ENCODE measurements around the gene EPC1. TPM values are rescaled to one million over a fixed set of nuclear protein-coding genes. Genes with fewer than 3 reads are reported as not detected.
"Not testable (repeated sequence)": the region's sequence is repeated elsewhere in the genome, so short reads cannot be mapped to it uniquely, and the experiment has no call there.

Gene EPC1
- 26.7 and 56.9 TPM in 2 replicates for total RNA-seq (ENCODE audit: low replicate concordance)

DNA sequence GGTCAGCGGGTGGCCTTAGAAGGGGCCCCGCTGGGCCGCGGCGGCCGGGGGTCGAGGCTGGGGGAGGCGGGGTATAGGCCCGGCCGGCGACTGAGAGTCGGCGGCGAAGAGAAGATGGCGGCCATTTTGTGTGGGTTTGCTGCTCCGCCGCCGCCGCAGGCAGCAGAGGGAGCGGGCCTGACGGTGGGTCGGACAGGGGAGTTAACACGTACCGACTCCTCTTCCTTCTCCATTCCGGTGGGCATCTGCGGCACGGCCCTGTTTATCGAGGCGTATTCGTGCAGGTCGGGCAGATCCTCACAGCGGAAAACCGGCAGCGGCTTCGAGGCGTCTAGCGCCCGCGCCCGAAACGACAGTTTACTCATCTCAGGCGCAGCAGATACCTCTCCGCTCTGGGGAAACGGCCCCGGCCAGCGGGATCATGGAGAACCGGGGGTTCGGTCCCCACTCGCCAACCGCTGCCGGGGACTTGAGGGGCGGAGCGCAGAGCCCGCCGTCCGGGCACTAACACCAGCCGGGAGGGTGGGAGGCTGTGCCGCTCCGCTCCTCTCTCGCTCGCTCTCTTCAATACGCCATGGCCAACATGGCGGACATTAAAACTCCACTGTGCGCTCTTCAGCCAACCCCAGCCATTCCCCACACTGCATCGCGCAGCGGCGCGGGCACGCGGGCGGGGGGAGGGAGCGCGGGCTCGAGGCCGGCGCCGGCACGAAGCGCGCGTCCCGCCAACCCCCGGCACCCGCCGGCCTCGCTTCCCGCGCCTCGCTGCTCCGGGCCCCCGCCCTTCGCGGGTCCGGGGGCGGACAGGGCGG lies at the start of gene EPC1:
Gene EPC1 (minus strand): TSS at position 608 of the 812 bp plus-strand sequence. CDS start 243 bp downstream, at position 365.
- DNase-seq (ENCODE audit: low read depth): peak; percentile 88
- peak within 1 kb of the TSS; percentile 90 for H3K4me3 ChIP-seq (ENCODE audit: low read depth, low read length)
- TF ChIP-seq, protein P1, sequence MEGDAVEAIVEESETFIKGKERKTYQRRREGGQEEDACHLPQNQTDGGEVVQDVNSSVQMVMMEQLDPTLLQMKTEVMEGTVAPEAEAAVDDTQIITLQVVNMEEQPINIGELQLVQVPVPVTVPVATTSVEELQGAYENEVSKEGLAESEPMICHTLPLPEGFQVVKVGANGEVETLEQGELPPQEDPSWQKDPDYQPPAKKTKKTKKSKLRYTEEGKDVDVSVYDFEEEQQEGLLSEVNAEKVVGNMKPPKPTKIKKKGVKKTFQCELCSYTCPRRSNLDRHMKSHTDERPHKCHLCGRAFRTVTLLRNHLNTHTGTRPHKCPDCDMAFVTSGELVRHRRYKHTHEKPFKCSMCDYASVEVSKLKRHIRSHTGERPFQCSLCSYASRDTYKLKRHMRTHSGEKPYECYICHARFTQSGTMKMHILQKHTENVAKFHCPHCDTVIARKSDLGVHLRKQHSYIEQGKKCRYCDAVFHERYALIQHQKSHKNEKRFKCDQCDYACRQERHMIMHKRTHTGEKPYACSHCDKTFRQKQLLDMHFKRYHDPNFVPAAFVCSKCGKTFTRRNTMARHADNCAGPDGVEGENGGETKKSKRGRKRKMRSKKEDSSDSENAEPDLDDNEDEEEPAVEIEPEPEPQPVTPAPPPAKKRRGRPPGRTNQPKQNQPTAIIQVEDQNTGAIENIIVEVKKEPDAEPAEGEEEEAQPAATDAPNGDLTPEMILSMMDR (IDR thresholded peaks at IDR 0.05; ENCODE audit: insufficient read depth, low read length): no peak

GRCh38 chr10:32393911-32394310 lies 47.0 kb upstream of the EPC1 start:
- TF ChIP-seq, protein P1 (IDR thresholded peaks at IDR 0.05; ENCODE audit: insufficient read depth, low read length): no peak
- DNase-seq (ENCODE audit: low read depth): no peak
- H3K4me3 ChIP-seq (ENCODE audit: low read depth, low read length): no peak overlapping the region

DNA sequence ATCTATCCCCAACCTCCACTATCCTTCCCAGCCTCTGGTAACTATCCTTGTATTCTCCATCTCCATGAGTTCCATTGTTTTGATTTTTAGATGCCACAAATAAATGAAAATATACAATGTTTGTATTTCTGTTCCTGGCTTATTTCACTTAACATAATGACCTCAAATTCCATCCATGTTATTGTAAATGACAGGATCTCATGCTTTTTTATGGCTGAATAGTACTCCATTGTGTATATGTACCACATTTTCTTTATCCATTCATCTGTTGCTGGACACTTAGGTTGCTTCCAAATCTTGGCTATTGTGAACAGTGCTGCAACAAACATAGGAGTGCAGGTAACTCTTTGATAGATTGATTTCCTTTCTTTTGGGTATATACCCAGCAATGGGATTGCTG lies 45.3 kb upstream of the EPC1 start:
- not testable (repeated sequence) for DNase-seq (ENCODE audit: low read depth); H3K4me3 ChIP-seq (ENCODE audit: low read depth, low read length)

- H3K4me3 ChIP-seq (ENCODE audit: low read depth, low read length): no peak overlapping the region
- DNase-seq (ENCODE audit: low read depth): no peak
- TF ChIP-seq, protein P1 (IDR thresholded peaks at IDR 0.05; ENCODE audit: insufficient read depth, low read length): no peak
Measured at GRCh38 chr10:32390193-32390592, 43.2 kb upstream of the EPC1 start.

DNA sequence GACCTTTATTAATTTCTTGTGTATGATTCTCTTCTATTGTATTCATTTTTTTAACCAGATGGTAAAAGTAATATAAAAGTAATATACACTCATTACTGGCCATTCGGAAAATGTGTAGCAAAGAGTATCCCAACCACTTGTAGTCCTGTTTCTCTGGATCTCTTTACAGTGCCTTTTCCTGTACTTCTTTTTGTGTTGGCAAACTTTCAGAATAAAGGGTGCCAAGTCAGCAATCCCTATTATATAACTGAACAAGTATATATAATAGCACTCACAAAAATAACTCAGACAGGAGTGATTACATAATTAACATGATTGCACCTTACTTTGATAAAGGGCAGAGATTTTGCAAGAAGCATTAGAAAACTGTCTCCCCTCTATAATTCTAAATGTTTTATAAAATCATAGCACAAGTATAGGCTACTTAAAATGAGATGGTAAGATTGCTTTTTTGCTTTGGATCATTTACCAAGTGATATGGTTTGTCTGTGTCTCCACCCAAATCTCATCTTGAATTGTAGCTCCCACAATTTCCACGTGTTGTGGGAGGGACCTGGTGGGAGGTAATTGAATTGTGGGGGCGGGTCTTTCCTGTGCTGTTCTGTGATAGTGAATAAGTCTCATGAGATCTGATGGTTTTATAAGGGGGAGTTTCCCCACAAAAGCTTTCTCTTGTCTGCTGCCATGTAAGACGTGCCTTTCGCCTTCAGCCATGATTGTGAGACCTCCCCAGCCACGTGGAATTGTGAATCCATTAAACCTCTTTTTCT lies 41.5 kb upstream of the EPC1 start:
- no peak overlapping the region for H3K4me3 ChIP-seq (ENCODE audit: low read depth, low read length)
- TF ChIP-seq, protein P1 (IDR thresholded peaks at IDR 0.05; ENCODE audit: insufficient read depth, low read length): no peak
- DNase-seq (ENCODE audit: low read depth): peak; percentile 17

GRCh38 chr10:32386623-32387260 lies 39.8 kb upstream of the EPC1 start:
- H3K4me3 ChIP-seq (ENCODE audit: low read depth, low read length): no peak overlapping the region
- TF ChIP-seq, protein P1 (IDR thresholded peaks at IDR 0.05; ENCODE audit: insufficient read depth, low read length): no peak
- DNase-seq (ENCODE audit: low read depth): peak; percentile 7

- TF ChIP-seq, protein P1 (IDR thresholded peaks at IDR 0.05; ENCODE audit: insufficient read depth, low read length): no peak
- no peak for DNase-seq (ENCODE audit: low read depth)
- no peak overlapping the region for H3K4me3 ChIP-seq (ENCODE audit: low read depth, low read length)
Measured at GRCh38 chr10:32384171-32384570, 37.2 kb upstream of the EPC1 start.

All from fibroblast of the aortic adventitia (primary cell).